SU-DHL-6 (cell line): ENCODE measurements around the gene IL20.

Experiments used
- H2AFZ ChIP-seq: fragments of 200-600 bp; sonication (generic); 2 replicates; pipeline ENCODE4 v1.6.1; 2014; ENCODE audit warnings: low read depth, mild to moderate bottlenecking, moderate library complexity, mixed read lengths, antibody characterized with exemption, low read length; ENCODE audit not compliant: severe bottlenecking
- H3F3A ChIP-seq: fragments of 200-600 bp; shearing (Covaris generic); 2 replicates; pipeline ENCODE4 v1.6.0; 2016; ENCODE audit warnings: antibody characterized with exemption, mild to moderate bottlenecking; ENCODE audit not compliant: insufficient read depth
- H3K27ac ChIP-seq: fragments of 200-600 bp; sonication (generic); 2 replicates; pipeline ENCODE4 v1.5.1; 2016; ENCODE audit warnings: low read depth, mild to moderate bottlenecking, low read length, moderate library complexity, mixed read lengths
- H3K27me3 ChIP-seq: fragments of 200-600 bp; sonication (generic), shearing (Covaris generic); 2 replicates; pipeline ENCODE4 v1.6.0; 2014; ENCODE audit warnings: mild to moderate bottlenecking, low read length
- H3K36me3 ChIP-seq: fragments of 200-600 bp; sonication (generic); 2 replicates; pipeline ENCODE4 v1.6.1; 2014; ENCODE audit warnings: mild to moderate bottlenecking, low read length, mixed read lengths
- H3K4me2 ChIP-seq: fragments of 300-600, 200-600 bp; shearing (Covaris generic), sonication (generic); 2 replicates; pipeline ENCODE4 v1.6.0; 2014; ENCODE audit warnings: low read length, low read depth, mild to moderate bottlenecking; ENCODE audit not compliant: poor library complexity, severe bottlenecking
- H3K4me3 ChIP-seq: fragments of 200-600 bp; sonication (generic); 2 replicates; pipeline ENCODE4 v1.5.1; 2014; ENCODE audit warnings: antibody characterized with exemption, low read length, mild to moderate bottlenecking, mixed read lengths; ENCODE audit not compliant: insufficient read depth, poor library complexity, severe bottlenecking
- H3K79me2 ChIP-seq: fragments of 200-600 bp; sonication (generic); 2 replicates; pipeline ENCODE4 v1.6.1; 2014; ENCODE audit warnings: mild to moderate bottlenecking, low read length, moderate library complexity; ENCODE audit not compliant: insufficient read depth
- H3K9ac ChIP-seq: fragments of 200-600 bp; sonication (generic); 2 replicates; pipeline ENCODE4 v1.7.0; 2014; ENCODE audit warnings: mild to moderate bottlenecking, low read length
- H3K9me2 ChIP-seq: fragments of 200-600 bp; sonication (generic); replicated peaks from 2 replicates; pipeline ENCODE4 v1.6.1; 2014; ENCODE audit warnings: low read length; ENCODE audit not compliant: insufficient read depth
- H3K9me3 ChIP-seq: fragments of 200-600 bp; sonication (generic); 2 replicates; pipeline ENCODE4 v1.6.1; 2014; ENCODE audit warnings: low read length, mixed read lengths; ENCODE audit not compliant: insufficient read depth
- H4K20me1 ChIP-seq: fragments of 200-600 bp; sonication (generic); 2 replicates; pipeline ENCODE4 v1.6.1; 2014; ENCODE audit warnings: low read depth, mild to moderate bottlenecking, antibody characterized with exemption, low read length, moderate library complexity, mixed read lengths
- CTCF ChIP-seq: fragments of 200-600 bp; sonication (generic); IDR thresholded peaks from one replicate; pipeline ENCODE4 v1.5.1; 2017; ENCODE audit warnings: antibody characterized with exemption, mild to moderate bottlenecking, low read length, moderate library complexity; ENCODE audit not compliant: insufficient read depth, poor library complexity, severe bottlenecking
- EZH2phosphoT487 ChIP-seq: fragments of 200-600 bp; sonication (generic), shearing (Covaris generic); conservative IDR thresholded peaks from 2 replicates; pipeline ENCODE4 v1.6.1; 2018; ENCODE audit warnings: mild to moderate bottlenecking, antibody characterized with exemption, low read length, moderate library complexity, mixed read lengths

The IL20 gene

GRCh38 chr1:206883160-206883559 lies 17.7 kb downstream of the IL20 start:
- no peaks in the 10 kb centered on the region for H3K9me2 ChIP-seq
- H3K27ac ChIP-seq, result no peak overlapping the region
- H3K79me2 ChIP-seq, result no peaks in the 10 kb centered on the region
- no peaks in the 10 kb centered on the region for H3F3A ChIP-seq
- no peak overlapping the region for H3K4me3 ChIP-seq
- peaks cover 5% of the 10 kb centered on the region; the same call in 1 of the 2 replicates for H3K9me3 ChIP-seq
- H2AFZ ChIP-seq, result no peak overlapping the region
- H3K9ac ChIP-seq, result no peak overlapping the region
- H3K4me2 ChIP-seq, result no peak overlapping the region
- H4K20me1 ChIP-seq, result no peaks in the 10 kb centered on the region
- no peaks in the 10 kb centered on the region for H3K27me3 ChIP-seq
- TF ChIP-seq CTCF (no peak), EZH2phosphoT487 (no peak)
- no peaks in the 10 kb centered on the region for H3K36me3 ChIP-seq

DNA sequence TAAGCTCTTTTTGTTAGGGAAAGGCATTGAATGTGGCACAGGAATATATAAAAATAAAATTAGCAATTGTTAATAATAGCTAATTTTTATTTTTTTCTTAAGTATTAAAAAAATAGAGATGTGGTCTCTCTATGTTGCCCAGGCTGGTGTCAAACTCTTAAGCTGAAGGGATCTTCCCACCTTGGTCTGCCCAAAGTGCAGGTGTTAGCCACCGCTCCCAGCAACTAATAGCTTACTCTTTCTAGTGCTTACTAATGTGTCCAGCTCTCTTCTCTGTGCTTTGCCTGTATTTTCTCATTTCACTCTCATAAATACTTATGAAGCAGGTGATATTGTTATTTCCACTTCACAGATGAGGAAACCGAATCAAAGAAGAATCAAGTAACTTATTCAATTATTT lies 18.5 kb downstream of the IL20 start:
- no peaks in the 10 kb centered on the region for H4K20me1 ChIP-seq
- no peak overlapping the region for H2AFZ ChIP-seq
- no peaks in the 10 kb centered on the region for H3K9me3 ChIP-seq
- H3K27ac ChIP-seq, result no peak overlapping the region
- H3K36me3 ChIP-seq, result no peaks in the 10 kb centered on the region
- no peak for TF ChIP-seq CTCF
- TF ChIP-seq EZH2phosphoT487, result no peak
- H3K9me2 ChIP-seq, result no peaks in the 10 kb centered on the region
- no peaks in the 10 kb centered on the region for H3K27me3 ChIP-seq
- H3K4me2 ChIP-seq, result no peak overlapping the region
- no peaks in the 10 kb centered on the region for H3F3A ChIP-seq
- H3K79me2 ChIP-seq, result no peaks in the 10 kb centered on the region
- H3K9ac ChIP-seq, result no peak overlapping the region
- H3K4me3 ChIP-seq, result no peak overlapping the region

GRCh38 chr1:206885341-206886060 lies 20.1 kb downstream of the IL20 start:
- no peak overlapping the region for H3K4me2 ChIP-seq
- no peaks in the 10 kb centered on the region for H3K79me2 ChIP-seq
- no peak overlapping the region for H2AFZ ChIP-seq
- no peaks in the 10 kb centered on the region for H3F3A ChIP-seq
- no peaks in the 10 kb centered on the region for H3K27me3 ChIP-seq
- no peak overlapping the region for H3K9ac ChIP-seq
- TF ChIP-seq CTCF (no peak), EZH2phosphoT487 (no peak)
- H3K9me3 ChIP-seq, result no peaks in the 10 kb centered on the region
- H4K20me1 ChIP-seq, result no peaks in the 10 kb centered on the region
- H3K36me3 ChIP-seq, result no peaks in the 10 kb centered on the region
- H3K9me2 ChIP-seq, result no peaks in the 10 kb centered on the region
- H3K27ac ChIP-seq, result no peak overlapping the region
- H3K4me3 ChIP-seq, result no peak overlapping the region
